ENCODE measurements around the gene HEG1. TPM values are rescaled to one million over a fixed set of nuclear protein-coding genes. Genes with fewer than 3 reads are reported as not detected.

HEG1 gene
- total and polyA plus RNA-seq, 2 donors: 32.9 to 42.1 TPM

- Histone ChIP-seq H3K36me3 (ENCODE audit: insufficient read depth) (no peaks in the 10 kb centered on the region), H3K4me3 (ENCODE audit: low read depth, low read length) (no peak overlapping the region), H3K27ac (ENCODE audit: low read depth) (no peak overlapping the region), H3K4me1 (ENCODE audit: insufficient read depth) (no peaks in the 10 kb centered on the region)
- DNase-seq (ENCODE audit: extremely low spot score): no peak
- 92% methylated on average over 5 of the region's 5 CpGs for WGBS
Measured at GRCh38 chr3:125005676-125006075, 50.1 kb downstream of the HEG1 start.

GRCh38 chr3:125005222-125005621 lies 50.6 kb downstream of the HEG1 start:
- Histone ChIP-seq H3K4me3 (ENCODE audit: low read depth, low read length) (no peak overlapping the region), H3K27ac (ENCODE audit: low read depth) (no peak overlapping the region), H3K4me1 (ENCODE audit: insufficient read depth) (no peaks in the 10 kb centered on the region), H3K36me3 (ENCODE audit: insufficient read depth) (no peaks in the 10 kb centered on the region)
- 92% methylated on average over 4 of the region's 4 CpGs for WGBS
- no peak for DNase-seq (ENCODE audit: extremely low spot score)

- no peak overlapping the region for H3K4me3 ChIP-seq (ENCODE audit: low read depth, low read length)
- no peak for DNase-seq (ENCODE audit: extremely low spot score)
- no peaks in the 10 kb centered on the region for H3K4me1 ChIP-seq (ENCODE audit: insufficient read depth)
- H3K36me3 ChIP-seq (ENCODE audit: insufficient read depth): no peaks in the 10 kb centered on the region
- no peak overlapping the region for H3K27ac ChIP-seq (ENCODE audit: low read depth)
- WGBS: 68% methylated on average over 10 of the region's 10 CpGs
Measured at GRCh38 chr3:125003859-125004595, 51.8 kb downstream of the HEG1 start.

GRCh38 chr3:125003369-125003853 lies 52.4 kb downstream of the HEG1 start:
- 21% methylated on average over 7 of the region's 7 CpGs for WGBS
- Histone ChIP-seq H3K4me3 (ENCODE audit: low read depth, low read length) (no peak overlapping the region), H3K4me1 (ENCODE audit: insufficient read depth) (no peaks in the 10 kb centered on the region), H3K27ac (ENCODE audit: low read depth) (no peak overlapping the region), H3K36me3 (ENCODE audit: insufficient read depth) (no peaks in the 10 kb centered on the region)
- no peak for DNase-seq (ENCODE audit: extremely low spot score)

GRCh38 chr3:125002414-125003368 lies 53.1 kb downstream of the HEG1 start:
- H3K27ac ChIP-seq (ENCODE audit: low read depth): no peak overlapping the region
- 68% methylated on average over 11 of the region's 11 CpGs for WGBS
- no peak for DNase-seq (ENCODE audit: extremely low spot score)
- no peaks in the 10 kb centered on the region for H3K36me3 ChIP-seq (ENCODE audit: insufficient read depth)
- no peak overlapping the region for H3K4me3 ChIP-seq (ENCODE audit: low read depth, low read length)
- H3K4me1 ChIP-seq (ENCODE audit: insufficient read depth): no peaks in the 10 kb centered on the region

GRCh38 chr3:125001557-125002413 lies 54.0 kb downstream of the HEG1 start:
- H3K4me1 ChIP-seq (ENCODE audit: insufficient read depth): no peaks in the 10 kb centered on the region
- H3K4me3 ChIP-seq (ENCODE audit: low read depth, low read length): no peak overlapping the region
- H3K27ac ChIP-seq (ENCODE audit: low read depth): no peak overlapping the region
- H3K36me3 ChIP-seq (ENCODE audit: insufficient read depth): no peaks in the 10 kb centered on the region
- DNase-seq (ENCODE audit: extremely low spot score): no peak
- WGBS: 66% methylated on average over 12 of the region's 12 CpGs

GRCh38 chr3:125000661-125001060 lies 55.1 kb downstream of the HEG1 start:
- Histone ChIP-seq H3K27ac (ENCODE audit: low read depth) (no peak overlapping the region), H3K4me3 (ENCODE audit: low read depth, low read length) (no peak overlapping the region), H3K36me3 (ENCODE audit: insufficient read depth) (no peaks in the 10 kb centered on the region), H3K4me1 (ENCODE audit: insufficient read depth) (no peaks in the 10 kb centered on the region)
- WGBS: 86% methylated on average over 2 of the region's 2 CpGs
- no peak for DNase-seq (ENCODE audit: extremely low spot score)

GRCh38 chr3:124999897-125000435 lies 55.8 kb downstream of the HEG1 start:
- Histone ChIP-seq H3K4me3 (ENCODE audit: low read depth, low read length) (no peak overlapping the region), H3K4me1 (ENCODE audit: insufficient read depth) (no peaks in the 10 kb centered on the region), H3K27ac (ENCODE audit: low read depth) (no peak overlapping the region), H3K36me3 (ENCODE audit: insufficient read depth) (no peaks in the 10 kb centered on the region)
- WGBS: 75% methylated on average over 2 of the region's 2 CpGs
- DNase-seq (ENCODE audit: extremely low spot score): no peak

- DNase-seq (ENCODE audit: extremely low spot score): no peak
- H3K4me1 ChIP-seq (ENCODE audit: insufficient read depth): no peaks in the 10 kb centered on the region
- no peak overlapping the region for H3K4me3 ChIP-seq (ENCODE audit: low read depth, low read length)
- 64% methylated on average over 1 of the region's 1 CpG for WGBS
- no peak overlapping the region for H3K27ac ChIP-seq (ENCODE audit: low read depth)
- H3K36me3 ChIP-seq (ENCODE audit: insufficient read depth): no peaks in the 10 kb centered on the region
Measured at GRCh38 chr3:124999317-124999716, 56.5 kb downstream of the HEG1 start.

- Histone ChIP-seq H3K4me1 (ENCODE audit: insufficient read depth) (no peaks in the 10 kb centered on the region), H3K27ac (ENCODE audit: low read depth) (no peak overlapping the region), H3K36me3 (ENCODE audit: insufficient read depth) (no peaks in the 10 kb centered on the region), H3K4me3 (ENCODE audit: low read depth, low read length) (no peak overlapping the region)
- WGBS: 93% methylated on average over 3 of the region's 3 CpGs
- no peak for DNase-seq (ENCODE audit: extremely low spot score)
Measured at GRCh38 chr3:124998247-124998630, 57.6 kb downstream of the HEG1 start.

- Histone ChIP-seq H3K4me1 (ENCODE audit: insufficient read depth) (no peaks in the 10 kb centered on the region), H3K4me3 (ENCODE audit: low read depth, low read length) (no peak overlapping the region), H3K27ac (ENCODE audit: low read depth) (no peak overlapping the region), H3K36me3 (ENCODE audit: insufficient read depth) (no peaks in the 10 kb centered on the region)
- 89% methylated on average over 21 of the region's 21 CpGs for WGBS
- DNase-seq (ENCODE audit: extremely low spot score): no peak
Measured at GRCh38 chr3:124997303-124998246, 58.2 kb downstream of the HEG1 start.

GRCh38 chr3:124995460-124995994 lies 60.3 kb downstream of the HEG1 start:
- H3K27ac ChIP-seq (ENCODE audit: low read depth): no peak overlapping the region
- WGBS: 54% methylated on average over 6 of the region's 6 CpGs
- H3K4me3 ChIP-seq (ENCODE audit: low read depth, low read length): no peak overlapping the region
- DNase-seq (ENCODE audit: extremely low spot score): no peak
- H3K4me1 ChIP-seq (ENCODE audit: insufficient read depth): no peaks in the 10 kb centered on the region
- H3K36me3 ChIP-seq (ENCODE audit: insufficient read depth): no peaks in the 10 kb centered on the region
